GM23338 (cell line): ENCODE data around the gene EXD3.

Source experiments
- CREB1 ChIP-seq: fragments of 250-450 bp; sonication (Bioruptor Pico); IDR thresholded peaks from 2 replicates; pipeline ENCODE4 v1.5.0; 2020; ENCODE audit warnings: low read depth, mild to moderate bottlenecking, moderate library complexity
- CTCF ChIP-seq, 2 experiments: fragments of 200-600 bp in 1 of 2; sonication (generic) in 1 of 2; conservative IDR thresholded peaks; 2 replicates each; pipeline versions ENCODE4 v1.5.1 to v1.6.1; 2016 to 2017; ENCODE audit warnings: antibody characterized with exemption in 2 of 2, low read depth in 2 of 2, mild to moderate bottlenecking in 2 of 2, moderate library complexity in 1 of 2
- EZH2 ChIP-seq: fragments of 200-600 bp; sonication (generic); IDR thresholded peaks from one replicate; pipeline ENCODE4 v1.8.0; 2017; ENCODE audit warnings: antibody characterized with exemption, mild to moderate bottlenecking, low read depth; ENCODE audit not compliant: unreplicated experiment
- EZH2phosphoT487 ChIP-seq: fragments of 200-600 bp; sonication (generic); IDR thresholded peaks from one replicate; pipeline ENCODE4 v1.8.1; 2018; ENCODE audit warnings: antibody characterized with exemption; ENCODE audit not compliant: unreplicated experiment
- JUNB ChIP-seq: IDR thresholded peaks from one replicate; pipeline ENCODE4 v1.6.1; 2016; ENCODE audit warnings: antibody characterized with exemption; ENCODE audit not compliant: unreplicated experiment
- POLR2AphosphoS5 ChIP-seq: IDR thresholded peaks from 2 replicates; pipeline ENCODE4 v1.6.1; 2016; ENCODE audit warnings: antibody characterized with exemption, low read depth
- REST ChIP-seq: IDR thresholded peaks from one replicate; pipeline ENCODE4 v1.6.1; 2018; ENCODE audit warnings: antibody characterized with exemption; ENCODE audit not compliant: unreplicated experiment

- TF ChIP-seq CTCF (conservative IDR thresholded peaks at IDR 0.05; ENCODE audit: low read depth in 2 of 2) (no peak), POLR2AphosphoS5 (no peak), EZH2phosphoT487 (no peak), EZH2 (no peak), CREB1 (CRISPR knock-in tag) (no peak), REST (no peak), JUNB (no peak)
Observed at GRCh38 chr9:137365056-137365455, 57.9 kb downstream of the EXD3 start.
